GM12875 (cell line): ENCODE data around the gene EPSTI1.

ENCODE experiments used
- H3K4me3 ChIP-seq: one replicate; pipeline ENCODE4 v1.5.1; 2011; ENCODE audit warnings: low read depth, low read length, control low read depth
- CTCF ChIP-seq: IDR thresholded peaks from 2 replicates; pipeline ENCODE4 v1.5.1; 2011; ENCODE audit warnings: low read depth, mild to moderate bottlenecking, control low read depth, inconsistent platforms, low read length, moderate library complexity, borderline replicate concordance; ENCODE audit not compliant: insufficient read depth

EPSTI1 gene

GRCh38 chr13:42984026-42984425, 8.0 kb downstream of the EPSTI1 start:
- H3K4me3 ChIP-seq: no peak overlapping the region
- no peak for TF ChIP-seq CTCF

- H3K4me3 ChIP-seq: no peak overlapping the region
- no peak for TF ChIP-seq CTCF
Measured at GRCh38 chr13:42981853-42982252, 10.2 kb downstream of the EPSTI1 start.

GRCh38 chr13:42981317-42981716, 10.7 kb downstream of the EPSTI1 start:
- TF ChIP-seq CTCF: no peak
- H3K4me3 ChIP-seq: no peak overlapping the region

GRCh38 chr13:42977219-42977659, 14.8 kb downstream of the EPSTI1 start:
- TF ChIP-seq CTCF: no peak
- no peak overlapping the region for H3K4me3 ChIP-seq

GRCh38 chr13:42976066-42976465, 16.0 kb downstream of the EPSTI1 start:
- no peak for TF ChIP-seq CTCF

GRCh38 chr13:42973581-42973980, 18.5 kb downstream of the EPSTI1 start:
- no peak overlapping the region for H3K4me3 ChIP-seq
- no peak for TF ChIP-seq CTCF

More at GRCh38 chr13:42976066-42976465, 16.0 kb downstream of the EPSTI1 start:
- no peak overlapping the region for H3K4me3 ChIP-seq

GRCh38 chr13:42971691-42972347, 20.2 kb downstream of the EPSTI1 start:
- TF ChIP-seq CTCF: no peak

More at GRCh38 chr13:42971691-42972347, 20.2 kb downstream of the EPSTI1 start:
- no peak overlapping the region for H3K4me3 ChIP-seq
